HG02642 (cell line): ENCODE measurements around the gene COL4A6.
"Not testable (repeated sequence)": the region's sequence is repeated elsewhere in the genome, so short reads cannot be mapped to it uniquely, and the experiment has no call there.

Source experiments
- ATAC-seq: cut with Tn5 transposase; IDR thresholded peaks from one replicate; pipeline ENCODE4 v1.9.1; 2021; ENCODE audit warnings: mild to moderate bottlenecking; ENCODE audit not compliant: unreplicated experiment, poor library complexity

COL4A6 gene

GRCh38 chrX:108438110-108438623 lies at the start of gene COL4A6:
Gene COL4A6 (minus strand): TSS chrX:108438422. CDS start chrX:108438196, 226 bp downstream.
- ATAC-seq: no peak

GRCh38 chrX:108485960-108486359 lies 47.7 kb upstream of the COL4A6 start:
- no peak for ATAC-seq

- no peak for ATAC-seq
Measured at GRCh38 chrX:108484251-108484650, 46.0 kb upstream of the COL4A6 start.

GRCh38 chrX:108481528-108481927 lies 43.3 kb upstream of the COL4A6 start:
- ATAC-seq: not testable (repeated sequence)

GRCh38 chrX:108473979-108474378 lies 35.8 kb upstream of the COL4A6 start:
- ATAC-seq: no peak

- no peak for ATAC-seq
Measured at GRCh38 chrX:108468486-108468885, 30.3 kb upstream of the COL4A6 start.

DNA sequence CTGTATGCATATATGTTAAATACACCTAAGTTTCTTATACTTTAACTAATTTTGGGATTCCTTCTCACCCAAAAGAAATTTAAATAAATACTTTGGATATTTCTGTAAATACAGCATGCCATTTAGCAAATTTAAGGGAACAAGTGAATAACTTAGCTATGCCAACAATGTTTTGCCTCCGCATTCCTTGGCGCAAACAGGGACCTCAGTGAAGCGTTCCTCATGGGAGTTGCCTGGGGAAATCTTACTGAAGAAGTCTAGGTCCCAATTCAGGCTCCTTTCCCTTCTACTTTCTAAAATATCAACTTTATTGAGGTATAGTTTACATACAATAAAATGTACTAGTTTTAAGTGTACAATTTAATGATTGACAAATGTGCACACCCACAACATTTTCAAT lies 26.4 kb upstream of the COL4A6 start:
- no peak for ATAC-seq

DNA sequence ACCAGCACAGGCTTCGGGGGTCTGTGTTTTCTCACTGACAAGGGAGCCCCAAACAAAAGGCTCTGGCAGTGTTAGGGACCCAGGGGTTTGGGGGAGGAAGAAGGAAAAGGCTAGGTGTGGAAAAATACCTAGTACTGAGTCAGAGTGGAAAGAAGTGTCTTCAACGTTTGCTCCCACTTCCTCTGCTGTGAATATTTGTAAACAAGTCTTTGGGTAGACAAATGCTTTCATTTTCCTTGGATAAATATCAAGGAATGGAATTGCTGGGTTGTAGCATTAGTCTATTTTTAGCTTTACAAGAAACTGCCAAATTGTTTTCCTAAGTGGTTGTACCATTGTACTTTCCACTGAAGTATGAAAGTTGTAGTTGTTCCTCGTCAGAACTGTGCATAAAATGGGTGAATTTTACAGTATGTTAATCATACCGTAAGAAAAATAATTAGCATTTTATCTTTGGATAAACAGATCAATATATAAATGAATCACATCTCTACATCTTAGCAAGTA lies 18.8 kb upstream of the COL4A6 start:
- no peak for ATAC-seq

DNA sequence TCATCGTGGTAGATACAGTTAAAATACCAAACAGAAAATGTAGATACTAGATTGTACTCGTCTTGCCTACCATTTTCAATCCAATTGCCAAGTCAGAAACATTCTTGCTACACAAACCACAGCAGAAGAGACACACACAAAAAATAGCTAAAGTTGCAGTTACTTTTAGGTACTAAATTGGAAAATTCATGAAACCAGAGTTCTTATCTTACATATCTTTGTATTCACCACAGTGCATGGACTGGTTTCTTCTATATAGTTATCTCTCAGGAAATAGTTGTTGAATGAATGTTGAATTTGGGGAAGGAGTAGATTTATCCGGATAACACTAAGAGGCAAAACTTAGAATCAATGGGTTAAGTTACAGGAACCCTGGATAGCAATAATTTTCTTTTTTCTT lies 15.6 kb upstream of the COL4A6 start:
- no peak for ATAC-seq

- no peak for ATAC-seq
Measured at GRCh38 chrX:108447303-108447702, 9.1 kb upstream of the COL4A6 start.

DNA sequence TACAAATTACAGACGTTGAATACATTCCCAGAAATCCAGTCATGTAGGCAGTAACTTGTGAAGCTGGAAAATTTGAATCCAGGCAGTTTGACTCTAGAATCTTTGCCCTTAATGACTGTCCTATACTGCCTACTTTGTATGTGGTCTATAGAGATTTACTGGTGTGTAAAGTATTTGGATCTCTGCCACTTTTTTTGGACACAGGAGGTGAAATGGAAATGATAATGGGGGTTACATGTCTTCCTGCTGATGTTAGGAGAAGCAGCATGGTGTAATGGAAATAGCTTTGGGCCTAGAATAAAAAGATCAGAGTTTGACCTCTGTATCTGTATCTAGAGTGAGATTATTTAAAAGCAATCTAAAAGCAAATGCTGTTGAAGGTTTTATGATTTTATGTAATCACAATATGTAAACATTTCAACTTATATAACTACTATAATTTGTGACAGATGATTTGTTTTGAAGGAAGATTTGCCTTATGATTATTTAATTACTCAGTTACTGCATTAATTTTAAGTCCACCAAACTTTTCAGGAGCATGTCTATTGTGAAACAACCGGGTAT lies 4.8 kb upstream of the COL4A6 start:
- no peak for ATAC-seq

GRCh38 chrX:108439961-108440696 lies 1.9 kb upstream of the COL4A6 start:
- no peak for ATAC-seq

DNA sequence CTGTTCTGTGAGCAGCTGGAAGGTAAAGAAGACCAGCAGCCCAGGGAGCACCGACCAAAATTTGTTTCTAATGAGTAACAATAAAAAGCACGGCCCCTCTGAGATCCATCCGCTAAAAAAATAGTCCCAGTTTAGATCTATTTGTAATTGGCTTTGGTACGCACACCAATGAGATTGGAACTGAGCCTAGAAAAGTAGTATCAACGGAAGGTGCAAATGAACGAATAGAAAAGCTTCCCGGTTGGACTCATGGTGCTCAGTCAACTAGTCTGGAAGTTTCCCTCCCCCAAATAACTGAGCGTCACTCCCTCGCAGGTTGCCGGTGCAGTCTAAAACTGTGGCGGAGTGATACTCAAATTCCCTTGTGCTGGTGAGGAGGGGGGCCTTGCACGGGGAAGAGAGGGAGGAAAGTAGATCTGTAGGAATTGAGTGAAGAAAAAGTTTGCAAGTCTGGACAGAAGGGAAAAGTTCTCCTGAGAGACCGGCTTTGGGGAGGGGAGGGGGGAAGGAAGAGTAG lies 1.3 kb upstream of the COL4A6 start, which contains the start of gene COL4A5:
Gene COL4A5 (plus strand): TSS at position 413 of the 517 bp plus-strand sequence. CDS start 288 bp downstream, outside the sequence.
- no peak for ATAC-seq

- no peak for ATAC-seq
Measured at GRCh38 chrX:108437349-108438109, 693 bp downstream of the COL4A6 start.

DNA sequence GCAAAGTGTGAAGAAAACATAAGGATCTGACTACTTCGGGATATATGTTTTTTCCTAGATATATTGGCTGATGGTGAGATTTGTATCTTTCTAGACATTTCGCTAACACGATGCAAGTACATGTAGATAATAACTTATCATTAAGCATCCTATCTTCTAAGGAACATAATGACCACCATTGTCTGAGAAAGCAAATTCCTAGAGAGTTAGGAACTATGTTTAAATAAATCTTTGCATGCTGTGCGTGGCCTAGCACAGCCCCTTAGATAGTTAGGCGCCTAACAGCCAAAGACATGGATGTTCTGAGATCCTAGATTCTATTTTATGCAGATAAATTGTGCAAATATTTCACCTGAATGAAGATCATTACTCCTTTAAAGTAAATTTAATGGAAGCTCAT lies 3.0 kb downstream of the COL4A6 start:
- no peak for ATAC-seq

GRCh38 chrX:108426262-108426661 lies 12.0 kb downstream of the COL4A6 start:
- ATAC-seq: no peak

- no peak for ATAC-seq
Measured at GRCh38 chrX:108420481-108420880, 17.7 kb downstream of the COL4A6 start.

GRCh38 chrX:108419401-108419800 lies 18.8 kb downstream of the COL4A6 start:
- ATAC-seq: no peak

- no peak for ATAC-seq
Measured at GRCh38 chrX:108417257-108417656, 21.0 kb downstream of the COL4A6 start.

DNA sequence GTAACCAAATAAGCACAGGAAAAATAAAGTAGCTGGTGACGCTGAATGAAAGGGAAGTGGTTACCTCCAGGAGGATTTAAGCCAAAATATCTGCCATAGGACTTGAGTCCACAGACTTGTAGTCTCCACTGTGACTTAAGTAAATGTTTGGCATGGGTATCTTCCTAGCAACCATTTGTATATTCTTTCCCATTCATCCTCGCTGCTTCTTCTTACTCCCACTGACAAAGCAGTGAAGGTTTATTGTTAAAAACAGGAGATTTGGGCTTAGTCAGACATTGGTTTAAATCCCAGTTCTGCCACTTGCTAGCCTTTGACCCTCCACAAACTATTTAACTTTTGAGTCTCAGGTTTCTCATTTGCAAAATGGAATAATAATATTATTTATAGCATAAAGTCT lies 22.3 kb downstream of the COL4A6 start:
- no peak for ATAC-seq

DNA sequence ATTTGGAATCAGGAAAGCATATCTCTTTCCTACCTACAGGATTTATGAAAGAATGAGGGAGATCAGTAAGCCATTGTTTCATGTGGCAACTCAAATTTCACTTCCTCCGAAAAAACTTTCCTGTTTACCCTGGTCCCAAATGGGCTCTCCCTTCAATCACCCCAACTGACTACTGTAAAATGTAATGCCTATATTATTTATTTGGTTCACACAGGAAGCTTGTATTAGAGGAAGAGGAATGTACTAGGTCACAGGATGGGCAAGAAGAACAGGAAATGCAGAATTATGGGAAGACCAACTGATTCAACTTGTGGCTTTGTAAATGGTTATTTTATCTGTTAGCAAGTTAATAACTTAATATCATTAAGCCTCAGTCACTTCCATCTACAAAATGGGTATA lies 23.1 kb downstream of the COL4A6 start:
- no peak for ATAC-seq
